ENCODE data around the gene CCDC85B. TPM values are rescaled to one million over a fixed set of nuclear protein-coding genes. Genes with fewer than 3 reads are reported as not detected.

Gene CCDC85B
- total RNA-seq, 2 donors from 2014 or later = 75.8 to 100 TPM

GRCh38 chr11:65855927-65856363, 34.5 kb upstream of the CCDC85B start:
- no peak for TF ChIP-seq CTCF (IDR thresholded peaks at IDR 0.05)
- DNase-seq (ENCODE audit: low spot score) (no peak), ATAC-seq (ENCODE audit: insufficient number of reproducible peaks, low FRiP score, low read depth) (no peak)
- Histone ChIP-seq H3K36me3 (peaks cover 51% of the 10 kb centered on the region), H3K9me3 (no peaks in the 10 kb centered on the region), H3K4me1 (ENCODE audit: control insufficient read depth in 1 of 2, low read depth in 2 of 2) (peaks cover 13 to 24% of the 10 kb centered on the region in 2 donors), H3K4me3 (peak overlapping the region; percentile 96), H3K27ac (peak overlapping the region in 1 of 2 donors; percentile 96), H3K27me3 (replicated peaks; ENCODE audit: insufficient read depth) (no peaks in the 10 kb centered on the region)

- DNase-seq (ENCODE audit: low spot score) (no peak), ATAC-seq (ENCODE audit: insufficient number of reproducible peaks, low FRiP score, low read depth) (no peak)
- peak overlapping the region; percentile 96 for H3K4me3 ChIP-seq
- H3K36me3 ChIP-seq = peaks cover 44% of the 10 kb centered on the region
- no peaks in the 10 kb centered on the region for H3K27me3 ChIP-seq (replicated peaks; ENCODE audit: insufficient read depth)
- H3K4me1 ChIP-seq (ENCODE audit: control insufficient read depth in 1 of 2, low read depth in 2 of 2) = peaks cover 22 to 33% of the 10 kb centered on the region in 2 donors
- H3K27ac ChIP-seq = peak overlapping the region; percentile 96 to 98
- TF ChIP-seq CTCF (IDR thresholded peaks at IDR 0.05) = no peak
- no peaks in the 10 kb centered on the region for H3K9me3 ChIP-seq
Observed at GRCh38 chr11:65856689-65857499, 33.6 kb upstream of the CCDC85B start.

- peak overlapping the region; percentile 96 for H3K4me3 ChIP-seq
- H3K4me1 ChIP-seq (ENCODE audit: control insufficient read depth in 1 of 2, low read depth in 2 of 2) = peaks cover 24 to 39% of the 10 kb centered on the region in 2 donors
- peak overlapping the region; percentile 96 to 98 for H3K27ac ChIP-seq
- ATAC-seq (ENCODE audit: insufficient number of reproducible peaks, low FRiP score, low read depth) (no peak), DNase-seq (ENCODE audit: low spot score) (no peak)
- H3K36me3 ChIP-seq = peaks cover 44% of the 10 kb centered on the region
- no peaks in the 10 kb centered on the region for H3K27me3 ChIP-seq (replicated peaks; ENCODE audit: insufficient read depth)
- TF ChIP-seq CTCF (IDR thresholded peaks at IDR 0.05) = no peak
- H3K9me3 ChIP-seq = no peaks in the 10 kb centered on the region
Observed at GRCh38 chr11:65857500-65857852, 33.0 kb upstream of the CCDC85B start.

GRCh38 chr11:65857853-65858680, 32.4 kb upstream of the CCDC85B start, which contains the start of gene CFL1:
Gene CFL1 (minus strand): TSS chr11:65858180. CDS start chr11:65858099, 81 bp downstream.
- DNase-seq (ENCODE audit: low spot score) = peak; percentile 92
- H3K4me1 ChIP-seq (ENCODE audit: control insufficient read depth in 1 of 2, low read depth in 2 of 2) = peaks cover 24 to 45% of the 10 kb centered on the region in 2 donors
- H3K27ac ChIP-seq = peak within 1 kb of the TSS; percentile 98
- TF ChIP-seq CTCF (IDR thresholded peaks at IDR 0.05) = no peak
- H3K27me3 ChIP-seq (replicated peaks; ENCODE audit: insufficient read depth) = no peaks in the 10 kb centered on the region
- no peaks in the 10 kb centered on the region for H3K9me3 ChIP-seq
- peaks cover 42% of the 10 kb centered on the region for H3K36me3 ChIP-seq
- peak within 1 kb of the TSS; percentile 96 for H3K4me3 ChIP-seq
- ATAC-seq (ENCODE audit: insufficient number of reproducible peaks, low FRiP score, low read depth) = peak; percentile 28

- no peak for TF ChIP-seq CTCF (IDR thresholded peaks at IDR 0.05)
- Histone ChIP-seq H3K27ac (peak overlapping the region; percentile 98), H3K4me1 (ENCODE audit: control insufficient read depth in 1 of 2, low read depth in 2 of 2) (peaks cover 24 to 46% of the 10 kb centered on the region in 2 donors), H3K36me3 (peaks cover 42% of the 10 kb centered on the region), H3K27me3 (replicated peaks; ENCODE audit: insufficient read depth) (no peaks in the 10 kb centered on the region), H3K9me3 (no peaks in the 10 kb centered on the region), H3K4me3 (peak overlapping the region; percentile 96)
- no peak for ATAC-seq (ENCODE audit: insufficient number of reproducible peaks, low FRiP score, low read depth)
- DNase-seq (ENCODE audit: low spot score) = no peak
Observed at GRCh38 chr11:65858681-65859087, 31.8 kb upstream of the CCDC85B start.

Data from thoracic aorta (tissue), 2 donors.